Measurements from ENCODE around the gene LMX1A.

GRCh38 chr1:165153182-165153581 is 203.3 kb downstream of the LMX1A start:
- no peak for TF ChIP-seq CTCF (IDR thresholded peaks at IDR 0.05; ENCODE audit: low read length)
- no peak for TF ChIP-seq EZH2phosphoT487 (IDR thresholded peaks at IDR 0.05; ENCODE audit: low read length)
